ENCODE results near the gene THSD8. TPM values are rescaled to one million over a fixed set of nuclear protein-coding genes. Genes with fewer than 3 reads are reported as not detected.
A peak's percentile ranks its signal among the peaks of the same experiment; 100 is the strongest.

The THSD8 gene
- polyA plus RNA-seq, 2 of the 4 experiments (the other 2 are of a cell fraction), result 4.9 TPM; not detected in 1

GRCh38 chr19:12782424-12783290, 19.2 kb upstream of the THSD8 start:
- Histone ChIP-seq H3K27ac (peak overlapping the region; percentile 96 to 99), H3K9me3 (no peaks in the 10 kb centered on the region), H3K4me1 (peaks cover 72% of the 10 kb centered on the region), H3K4me2 (peak overlapping the region; percentile 99), H3K4me3 (peak overlapping the region; percentile 44)
- ChIA-PET CTCF (interaction anchor here (1.0 to 29.7 kb wide), 4 partner anchors 9 to 34 kb away, joined by 3 to 725 read pairs (median 14); partner anchors contain the start of genes BEST2, GET3, JUNB and RNASEH2A), POLR2A (interaction anchor here (0.7 to 2.0 kb wide), 2 partner anchors 10 to 102 kb away, joined by 3 to 27 read pairs; partner anchors contain the start of gene JUNB)
- WGBS (ENCODE audit: missing lambda C conversion rate), result 4% methylated on average over 10 of the region's 88 CpGs
- TF ChIP-seq MAFK (IDR thresholded peaks at IDR 0.05; ENCODE audit: partially characterized antibody), result no peak
- TF ChIP-seq FOXS1 (CRISPR knock-in tag; IDR thresholded peaks at IDR 0.05), result 0 out of 2 replicates have a peak, but pooled peaks have one; percentile 19
- no peak for TF ChIP-seq RNF2 (IDR thresholded peaks at IDR 0.05; ENCODE audit: borderline replicate concordance, low read depth)
- TF ChIP-seq FOSL2 (IDR thresholded peaks at IDR 0.05), result peak; percentile 60
- peak; percentile 95 for TF ChIP-seq FOSL2 (CRISPR knock-in tag; IDR thresholded peaks at IDR 0.05)
- TF ChIP-seq ZFP36 (IDR thresholded peaks at IDR 0.05; ENCODE audit: borderline replicate concordance, partially characterized antibody), result no peak
- no peak for TF ChIP-seq MAZ (IDR thresholded peaks at IDR 0.05; ENCODE audit: borderline replicate concordance, low read depth, low read length)
- TF ChIP-seq CHD2 (IDR thresholded peaks at IDR 0.05; ENCODE audit: low read length, partially characterized antibody), result no peak
- TF ChIP-seq EP300 (IDR thresholded peaks at IDR 0.05), result peak in 1 of 2 experiments; percentile 45; a peak in 2 of 5 replicates
- 0 out of 2 replicates have a peak, but pooled peaks have one; percentile 60 for TF ChIP-seq HOXB5 (CRISPR knock-in tag; IDR thresholded peaks at IDR 0.05)
- peak; percentile 66; the same call in 1 of the 2 replicates for TF ChIP-seq RFX5 (IDR thresholded peaks at IDR 0.05)
- no peak for TF ChIP-seq HEYL (CRISPR knock-in tag; IDR thresholded peaks at IDR 0.05)
- peak; percentile 50 for TF ChIP-seq MAX (IDR thresholded peaks at IDR 0.05)
- TF ChIP-seq E2F6 (IDR thresholded peaks at IDR 0.05; ENCODE audit: borderline replicate concordance, low read depth), result peak; percentile 75; the same call in 1 of the 2 replicates
- TF ChIP-seq HOXB13 (CRISPR knock-in tag; IDR thresholded peaks at IDR 0.05; ENCODE audit: low read depth), result 0 out of 2 replicates have a peak, but pooled peaks have one; percentile 22
- peak; percentile 50 for TF ChIP-seq GATA3 (IDR thresholded peaks at IDR 0.05; ENCODE audit: borderline replicate concordance)
- TF ChIP-seq JUNB (IDR thresholded peaks at IDR 0.05), result peak; percentile 47; the same call in 1 of the 2 replicates
- no peak for TF ChIP-seq TFCP2L1 (CRISPR knock-in tag; IDR thresholded peaks at IDR 0.05)
- TF ChIP-seq FOSB (CRISPR knock-in tag; IDR thresholded peaks at IDR 0.05), result no peak
- no peak for TF ChIP-seq SREBF2 (IDR thresholded peaks at IDR 0.05)
- TF ChIP-seq JUN (IDR thresholded peaks at IDR 0.05), result peak; percentile 22 to 61; a peak in 2 of 5 replicates
- no peak for TF ChIP-seq CTCF (IDR thresholded peaks at IDR 0.05)
- no peak for TF ChIP-seq ZSCAN20 (CRISPR knock-in tag; IDR thresholded peaks at IDR 0.05)
- TF ChIP-seq MYC (IDR thresholded peaks at IDR 0.05; ENCODE audit: borderline replicate concordance, low read length), result 0 out of 2 replicates have a peak, but pooled peaks have one; percentile 51
- TF ChIP-seq HMGXB4 (CRISPR knock-in tag; IDR thresholded peaks at IDR 0.05; ENCODE audit: borderline replicate concordance), result no peak
- no peak for TF ChIP-seq TP53 (CRISPR knock-in tag; IDR thresholded peaks at IDR 0.05)
- TF ChIP-seq PBX3 (IDR thresholded peaks at IDR 0.05), result no peak
- peak in 1 of 2 experiments; percentile 81 for DNase-seq (ENCODE audit: low read depth in 1 of 2, low spot score in 1 of 2)
- FAIRE-seq, result no peak
- ATAC-seq, result peak; percentile 21 to 23; a peak in 4 of 6 replicates

All from A549 (cell line).